GM18909 (cell line): Measurements from ENCODE around the gene LAMB4.
A peak's percentile ranks its signal among the peaks of the same experiment; 100 is the strongest.

ENCODE experiments used
- ATAC-seq: cut with Tn5 transposase; IDR thresholded peaks from one replicate; pipeline ENCODE4 v1.9.1; 2021; ENCODE audit warnings: mild to moderate bottlenecking; ENCODE audit not compliant: unreplicated experiment, poor library complexity

Gene LAMB4

DNA sequence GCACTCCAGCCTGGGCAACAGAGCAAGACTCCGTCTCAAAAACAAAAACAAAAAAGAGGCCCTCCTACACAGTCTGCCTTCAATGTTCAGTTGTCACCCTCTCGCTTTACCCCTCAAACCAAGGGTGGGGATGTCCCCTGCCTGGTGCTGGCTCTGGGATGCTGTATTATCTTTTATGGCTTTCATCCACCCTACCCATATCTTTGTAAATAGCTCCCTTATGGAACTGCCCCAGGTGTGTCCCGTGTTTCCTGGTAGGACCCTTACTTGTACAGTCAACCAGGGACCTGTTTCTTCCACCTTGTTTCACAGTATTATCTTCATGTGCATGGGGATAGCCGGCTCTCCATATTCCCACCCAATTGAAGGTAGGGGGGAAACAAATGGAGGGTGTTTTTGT, 111.5 kb downstream of the LAMB4 start:
- ATAC-seq: no peak

- ATAC-seq: no peak
Observed at GRCh38 chr7:108017776-108018151, 112.4 kb downstream of the LAMB4 start.

DNA sequence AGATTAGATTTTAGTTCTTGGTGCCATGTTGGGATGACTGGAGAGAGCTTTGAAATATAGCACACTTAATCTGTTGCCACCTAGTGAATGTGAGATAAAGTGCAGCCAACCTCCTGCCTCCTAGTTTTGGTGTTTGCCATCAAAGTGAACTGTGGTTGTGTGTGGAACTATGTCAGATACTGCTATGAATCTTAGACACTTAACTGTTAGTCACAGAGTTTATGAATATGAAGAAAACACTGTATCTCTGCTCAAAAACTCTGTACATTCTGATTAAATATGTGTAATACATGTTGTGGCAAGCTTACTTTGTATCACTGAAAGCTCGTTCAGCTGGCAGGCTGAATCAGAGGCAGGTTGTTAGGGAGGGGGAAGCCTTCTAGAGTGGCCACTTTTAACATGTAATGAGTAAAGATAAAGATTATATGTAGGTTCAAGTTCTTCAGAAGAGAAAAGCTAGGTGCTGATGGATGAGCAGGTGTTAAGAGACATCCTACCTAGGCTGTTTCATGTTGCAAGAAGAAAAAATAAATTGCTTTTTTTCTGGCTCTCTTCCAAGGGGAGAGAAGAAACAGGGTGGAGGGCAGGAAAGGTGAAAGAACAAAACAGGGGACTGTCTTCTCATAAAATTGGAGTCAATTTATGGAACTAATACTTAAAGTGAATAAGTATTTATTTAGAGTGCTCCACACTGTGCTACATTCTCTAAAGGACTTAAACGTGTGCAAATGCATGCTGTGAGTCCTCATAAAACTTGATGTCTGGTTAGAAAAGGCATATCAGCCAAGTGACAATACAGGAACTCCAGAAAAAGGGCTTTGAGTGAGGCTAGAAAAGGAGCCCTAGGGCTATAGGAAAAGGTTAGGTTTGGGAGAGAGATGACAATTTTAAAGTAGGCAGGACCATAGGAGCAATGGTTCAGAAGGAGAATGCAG, 113.1 kb downstream of the LAMB4 start:
- no peak for ATAC-seq

DNA sequence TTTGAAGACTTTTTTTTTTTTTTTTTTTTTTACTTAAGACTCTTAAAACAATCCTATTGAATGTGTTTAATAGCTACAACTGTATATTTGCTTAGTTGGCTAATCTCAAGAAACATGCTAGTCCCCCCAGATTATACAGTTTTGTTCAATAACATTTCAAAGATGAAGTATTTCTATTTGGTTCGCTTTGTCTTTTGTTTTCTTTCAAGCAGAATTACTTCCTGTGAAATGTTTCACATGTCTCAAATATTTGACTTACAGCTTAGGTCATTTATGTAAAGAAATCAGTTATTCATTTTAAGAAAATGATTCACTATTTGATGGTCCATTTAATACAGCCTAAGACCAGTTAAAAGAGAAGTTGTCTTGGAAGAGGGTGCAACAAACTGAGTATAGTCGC, 114.4 kb downstream of the LAMB4 start:
- no peak for ATAC-seq

DNA sequence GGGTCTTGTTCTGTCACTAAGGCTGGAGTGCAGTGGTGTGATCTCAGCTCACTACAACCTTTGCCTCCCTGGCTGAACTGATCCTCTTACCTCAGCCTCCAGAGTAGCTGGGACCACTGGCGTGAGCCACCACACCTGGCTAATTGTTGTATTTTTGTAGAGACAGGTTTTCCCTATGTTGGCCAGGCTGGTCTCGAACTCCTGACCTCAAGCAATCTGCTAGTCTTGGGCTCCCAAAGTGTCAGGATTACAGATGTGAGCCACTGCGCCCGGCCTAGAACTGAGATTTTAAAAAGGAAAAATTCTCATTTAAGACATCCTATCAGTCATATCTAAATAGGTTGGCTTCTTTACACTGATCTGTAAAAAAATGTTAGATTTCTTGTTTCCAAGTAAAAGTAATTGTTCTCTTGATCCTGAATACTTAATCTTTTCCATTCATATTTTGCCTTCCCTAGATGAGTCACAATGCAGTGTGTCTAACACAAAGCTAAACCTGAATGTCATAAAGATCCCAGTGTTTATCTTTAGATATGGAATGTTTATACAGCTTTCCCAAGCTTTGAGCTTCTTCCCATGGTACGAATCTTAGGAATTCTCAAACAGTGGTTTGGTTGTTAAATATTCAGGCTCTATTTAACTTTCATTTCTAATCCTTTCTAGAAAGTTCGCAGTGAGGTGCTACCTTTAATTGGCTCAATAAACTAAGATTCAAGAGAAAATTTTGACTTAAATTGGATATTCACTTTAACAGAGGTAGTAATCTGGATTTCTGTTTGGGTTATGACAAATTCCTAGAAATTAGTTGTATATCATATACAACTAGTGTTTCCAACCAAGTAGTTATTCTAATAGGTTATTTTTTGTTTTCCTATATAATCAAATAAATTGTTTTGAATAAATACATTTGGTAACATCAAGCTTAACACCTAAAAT, 115.1 kb downstream of the LAMB4 start:
- no peak for ATAC-seq

GRCh38 chr7:108014215-108014614, 115.9 kb downstream of the LAMB4 start:
- no peak for ATAC-seq

DNA sequence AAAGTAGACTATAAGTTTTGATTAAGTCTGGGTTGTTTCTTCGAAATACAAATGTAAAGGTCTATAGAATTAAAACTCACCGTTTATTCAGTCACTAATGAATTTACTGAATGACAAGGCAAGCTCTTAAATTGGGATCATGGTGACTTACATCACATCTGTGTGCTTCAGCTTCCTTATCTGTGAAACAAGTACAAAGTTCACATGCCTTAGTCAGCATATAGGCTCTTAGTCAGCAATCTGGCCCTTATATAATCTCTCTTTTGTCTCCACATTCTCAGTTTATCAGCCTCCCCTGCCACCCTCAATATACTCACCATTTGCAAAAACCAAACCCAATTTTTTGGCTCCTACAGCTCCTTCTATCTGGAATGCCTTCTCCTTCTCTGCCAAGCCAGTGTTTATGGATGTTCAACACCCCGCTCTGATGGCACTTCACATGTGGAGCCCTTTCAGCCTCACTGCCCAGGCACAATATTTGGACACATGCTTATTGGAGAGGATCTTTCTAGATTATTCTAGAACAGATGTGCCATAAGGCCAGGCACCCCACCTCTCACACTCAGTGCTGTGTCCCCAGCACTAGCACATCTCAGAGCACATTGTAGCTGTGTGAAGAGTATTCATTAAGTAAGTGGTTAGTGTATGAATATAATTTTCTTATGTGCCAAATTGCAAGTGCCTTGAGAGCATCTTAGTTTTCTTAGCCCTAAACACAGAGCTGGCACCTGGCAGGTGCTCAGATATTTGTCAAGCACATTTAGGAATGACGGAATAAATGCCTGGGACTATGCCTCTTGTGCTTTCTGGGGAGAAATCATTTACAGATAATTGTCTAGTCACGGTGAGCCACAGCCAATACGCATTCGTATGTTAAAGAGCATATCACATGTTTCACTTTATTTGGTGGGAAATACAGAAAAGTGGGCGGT, 117.4 kb downstream of the LAMB4 start:
- no peak for ATAC-seq

GRCh38 chr7:108010377-108010776, 119.8 kb downstream of the LAMB4 start:
- ATAC-seq: no peak

DNA sequence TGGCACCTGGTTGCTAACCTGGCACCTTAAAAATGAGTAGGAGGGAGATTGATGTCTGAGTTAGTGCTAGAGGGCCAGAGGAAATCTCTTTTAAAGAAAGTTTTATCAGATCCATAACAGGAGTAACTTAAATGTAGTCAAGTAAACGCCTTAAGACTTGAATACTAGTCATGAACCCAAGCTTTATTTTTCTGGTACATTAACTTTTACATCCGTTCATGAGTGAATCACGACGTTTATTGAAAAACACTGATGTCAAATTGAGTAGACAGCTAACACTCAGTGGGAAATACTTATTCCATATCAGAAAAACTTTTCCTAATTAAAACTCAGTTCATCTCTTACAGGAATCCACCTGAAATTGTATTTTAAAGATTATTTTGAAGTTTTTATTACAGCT, 120.3 kb downstream of the LAMB4 start:
- no peak for ATAC-seq

DNA sequence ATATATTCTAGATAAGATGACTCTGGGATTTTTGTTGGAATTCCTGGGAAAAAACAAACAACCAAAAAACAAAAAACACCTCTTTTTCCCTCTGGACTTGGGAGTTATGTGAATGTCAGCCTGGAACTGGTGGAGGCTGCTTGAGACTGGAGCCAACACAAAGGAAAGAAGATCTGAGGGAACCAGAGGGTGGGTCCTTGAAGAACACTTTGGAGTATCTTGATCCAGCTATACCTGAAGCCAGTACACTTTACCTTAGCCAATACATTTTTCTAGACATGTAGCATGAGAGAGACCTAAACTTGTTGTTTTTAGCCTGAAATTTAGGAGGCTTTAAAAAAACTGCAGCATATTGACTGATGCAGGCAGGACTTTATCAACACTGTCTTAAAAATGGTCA, 121.3 kb downstream of the LAMB4 start:
- ATAC-seq: no peak

- no peak for ATAC-seq
Observed at GRCh38 chr7:108008240-108008639, 121.9 kb downstream of the LAMB4 start.

GRCh38 chr7:108007762-108008161, 122.4 kb downstream of the LAMB4 start:
- ATAC-seq: no peak

DNA sequence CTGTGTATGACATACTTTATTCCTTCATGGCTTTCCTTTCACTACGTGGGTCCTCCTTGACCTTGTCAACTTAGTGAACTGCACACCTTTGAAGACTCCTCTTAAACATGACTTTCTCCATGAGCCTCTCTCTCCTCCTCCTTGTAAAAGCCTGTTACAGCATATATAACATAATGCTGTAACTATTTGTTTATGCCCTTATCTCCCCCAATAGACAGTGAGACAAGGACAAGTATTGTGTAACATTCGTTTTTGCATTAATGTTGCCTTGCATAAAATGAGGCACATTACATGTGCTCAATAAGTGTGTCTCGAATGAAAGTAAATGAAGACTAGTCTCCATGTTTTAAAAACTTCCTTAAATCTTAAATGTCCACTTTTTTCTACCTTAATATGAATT, 122.9 kb downstream of the LAMB4 start:
- ATAC-seq: no peak

- peak; percentile 93 for ATAC-seq
Observed at GRCh38 chr7:108004220-108005142, 125.7 kb downstream of the LAMB4 start.

GRCh38 chr7:108003599-108003935, 126.6 kb downstream of the LAMB4 start:
- no peak for ATAC-seq

- ATAC-seq: no peak
Observed at GRCh38 chr7:108002726-108003598, 127.2 kb downstream of the LAMB4 start, which contains the start of gene LAMB1. Gene LAMB1 (minus strand): TSS chr7:108003161. CDS start chr7:108002885, 276 bp downstream.

DNA sequence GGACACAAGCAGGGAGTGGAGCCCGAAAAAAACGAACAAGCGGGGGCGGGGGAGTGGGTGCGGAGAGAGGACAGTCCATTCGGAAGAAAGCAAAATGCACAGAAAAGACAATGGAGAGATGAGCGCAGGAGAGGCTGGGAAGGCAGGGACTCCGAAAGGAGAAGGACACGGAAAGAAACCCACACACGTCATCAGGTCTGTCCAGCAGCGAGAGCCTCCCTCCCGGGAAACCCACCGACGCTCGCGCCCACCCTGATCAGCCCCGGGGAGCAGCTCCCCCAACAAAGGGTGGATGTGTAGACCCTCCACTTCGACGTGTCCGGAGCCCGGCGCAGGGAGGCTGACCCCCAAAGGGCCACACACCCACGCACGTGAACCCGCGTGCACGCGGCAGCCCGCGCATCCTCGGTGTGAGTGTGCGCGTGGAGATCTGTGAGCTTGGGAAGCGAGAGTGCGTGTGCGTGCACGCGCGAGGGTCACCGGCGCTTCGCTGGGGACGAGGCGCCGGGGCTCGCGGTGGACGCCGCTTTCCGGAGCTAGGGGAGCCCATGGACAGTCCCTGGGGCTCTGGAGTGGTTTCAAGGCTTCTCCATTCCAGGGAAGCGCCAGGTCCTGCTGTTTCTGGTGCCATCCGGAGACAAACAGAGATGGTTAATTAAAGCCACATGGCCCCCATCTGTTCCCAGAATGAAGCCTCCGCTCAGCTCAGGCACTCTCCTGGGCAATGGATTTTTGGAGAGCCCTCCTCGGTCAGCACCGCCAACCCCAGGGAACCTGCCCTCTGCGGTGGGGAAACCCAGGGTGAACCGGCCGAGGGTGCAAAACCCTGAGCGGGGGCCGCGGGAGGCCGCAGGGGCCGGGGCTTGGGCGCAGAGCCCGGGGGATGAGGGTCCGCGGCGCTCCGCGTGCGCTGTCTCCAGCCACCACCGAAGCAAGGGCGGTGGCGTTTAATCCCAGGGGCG, 128.1 kb downstream of the LAMB4 start:
- ATAC-seq: no peak
